T follicular helper cell (primary cell): ENCODE data around the gene COMT.

ENCODE experiments used
- DNase-seq: peaks from one replicate; pipeline ENCODE4 v3.0.0-alpha.2; 2020; ENCODE audit warnings: low read depth

Gene COMT

DNA sequence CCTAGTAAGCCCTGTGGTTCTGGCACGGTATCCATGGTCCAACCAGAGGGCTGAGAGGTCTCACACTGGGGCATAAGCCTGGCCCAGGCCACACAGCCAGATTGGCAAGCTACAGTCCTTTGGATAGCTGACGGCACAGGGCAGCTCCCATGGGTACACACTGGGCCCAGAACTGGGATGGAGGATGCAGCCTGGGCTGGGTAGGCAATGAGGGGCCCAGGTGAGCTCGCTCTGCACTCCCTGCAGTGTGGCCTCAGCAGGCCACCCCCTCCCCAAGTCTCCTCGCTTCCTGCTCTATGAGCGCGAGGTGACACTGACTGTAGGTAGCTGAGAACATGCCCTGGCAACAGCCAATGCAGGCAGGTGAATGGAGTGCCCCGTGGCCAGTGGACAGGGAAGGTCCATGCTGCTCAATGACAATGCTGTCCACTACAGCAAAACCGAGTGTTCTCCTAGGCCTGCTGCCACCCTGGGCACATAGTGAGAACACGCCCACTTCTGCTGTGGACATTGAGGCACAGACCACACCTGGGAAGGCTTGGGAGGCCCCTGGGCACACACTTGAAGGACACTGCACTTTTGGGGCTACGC is 71.3 kb downstream of the COMT start:
- DNase-seq = no peak

DNA sequence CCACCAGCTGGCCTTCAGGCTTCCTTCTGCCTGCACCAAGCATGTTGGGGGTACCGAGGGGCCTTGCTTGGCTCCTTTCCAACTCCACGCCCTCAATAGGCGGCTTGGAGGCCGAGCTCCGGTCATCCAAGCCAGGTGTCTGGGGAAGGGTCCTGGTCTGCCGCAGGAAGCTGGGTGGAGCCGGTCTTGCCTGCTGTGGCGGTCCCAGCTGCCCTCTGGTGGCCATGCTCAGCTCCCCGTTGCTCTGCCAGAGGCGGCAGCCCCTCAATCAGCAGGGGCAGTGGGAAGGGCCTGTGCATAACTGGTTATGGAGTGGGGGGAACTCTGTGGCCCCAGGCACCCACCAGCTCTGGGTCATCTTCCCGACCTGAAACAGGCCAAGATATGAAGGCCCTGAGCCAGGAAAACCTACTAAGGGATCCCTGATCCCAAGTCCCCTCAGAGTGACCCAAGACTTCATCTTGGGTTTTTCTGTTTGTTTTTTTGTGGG is 71.9 kb downstream of the COMT start:
- DNase-seq = no peak

DNA sequence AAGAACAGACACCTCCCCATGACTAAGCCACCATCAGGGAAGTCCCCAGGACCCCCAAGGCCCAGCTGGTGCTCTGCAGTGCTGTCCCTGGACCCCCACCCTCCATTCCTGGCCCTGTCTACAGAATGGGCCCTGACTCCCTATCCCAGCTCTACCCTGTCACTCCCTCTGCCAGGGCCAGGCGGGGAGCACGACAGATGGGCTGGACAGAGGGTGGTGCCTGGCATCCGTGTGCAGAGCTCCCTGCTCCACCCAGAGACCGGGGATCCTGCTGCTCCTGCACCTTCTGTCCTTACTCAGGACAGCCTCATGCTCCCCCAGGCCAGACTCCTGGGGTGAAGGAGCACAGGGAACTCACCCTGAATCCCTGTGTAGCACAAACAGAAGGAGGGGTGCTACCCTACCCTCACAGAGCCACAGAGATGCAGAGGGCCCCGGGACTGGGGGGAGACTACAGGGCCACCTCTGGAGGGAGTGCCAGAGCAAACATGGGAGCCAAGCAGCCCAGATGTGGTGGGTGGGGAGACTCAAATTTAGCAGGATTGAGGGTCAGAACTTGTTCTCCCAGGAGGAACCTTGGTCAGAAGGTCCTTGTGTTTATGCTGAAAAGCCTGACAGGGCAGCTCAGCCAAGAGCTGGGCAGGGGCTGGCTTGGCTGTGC is 73.1 kb downstream of the COMT start:
- no peak for DNase-seq

GRCh38 chr22:20015187-20015625 is 73.6 kb downstream of the COMT start:
- no peak for DNase-seq

GRCh38 chr22:20015971-20016733 is 74.6 kb downstream of the COMT start:
- no peak for DNase-seq

DNA sequence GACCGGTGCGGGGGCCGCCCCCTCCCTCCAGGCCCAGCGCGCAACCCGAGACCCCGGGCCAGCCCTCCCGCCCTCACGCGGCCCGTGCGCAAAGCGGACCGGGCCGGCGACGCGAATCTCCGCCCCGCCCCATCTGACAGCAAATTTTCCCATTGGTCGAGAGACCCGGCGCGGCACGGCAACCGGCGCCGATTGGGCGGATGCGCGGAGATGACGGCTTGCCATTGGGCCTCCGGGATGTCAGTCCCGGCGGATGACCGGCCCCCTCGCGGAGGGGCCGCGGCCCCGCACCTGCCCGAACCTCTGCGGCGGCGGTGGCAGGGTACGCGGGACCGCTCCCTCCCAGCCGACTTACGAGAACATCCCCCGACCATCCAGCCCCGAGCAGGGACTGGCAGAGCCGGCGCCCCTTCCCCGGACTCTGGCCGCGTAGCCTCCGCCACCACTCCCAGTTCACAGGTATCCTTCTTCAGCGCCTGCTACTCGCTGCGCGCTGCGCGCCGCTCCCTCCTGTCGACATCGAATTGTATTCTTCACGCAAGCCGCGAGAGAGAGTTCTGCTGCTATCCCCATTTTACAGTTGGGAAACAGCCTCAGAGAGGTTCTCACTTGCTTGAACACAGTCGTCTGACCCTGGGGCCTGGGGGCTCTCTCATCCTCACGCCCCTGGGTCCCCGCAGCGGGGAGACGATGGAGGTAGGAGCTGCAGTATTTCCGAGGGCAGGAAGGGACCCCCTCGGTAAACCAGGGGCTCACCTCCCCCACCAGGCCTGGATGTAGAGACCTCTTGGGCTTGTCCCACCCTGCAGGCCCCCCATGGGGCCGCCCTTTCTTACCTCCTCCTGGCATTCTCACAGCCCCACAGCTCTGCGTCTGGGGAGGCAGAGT is 75.4 kb downstream of the COMT start, which contains the start of gene ARVCF:
Gene ARVCF, minus strand, starts transcription at position 90 of the 888 bp plus-strand sequence. CDS start 26,029 bp downstream, outside the sequence.
- DNase-seq = peak; percentile 89

GRCh38 chr22:20017622-20017958 is 76.0 kb downstream of the COMT start:
- no peak for DNase-seq

GRCh38 chr22:20018001-20018400 is 76.4 kb downstream of the COMT start:
- DNase-seq = no peak
